A673 (cell line): Measurements from ENCODE around the gene USP40.

Experiments used
- CTCF ChIP-seq: fragments of 300-800, 200-600 bp; sonication (generic); conservative IDR thresholded peaks from 2 replicates; pipeline ENCODE4 v1.5.1; 2017; ENCODE audit warnings: low read depth, mild to moderate bottlenecking, antibody characterized with exemption, low read length, moderate library complexity, mixed read lengths
- EZH2 ChIP-seq: fragments of 200-600 bp; sonication (generic); IDR thresholded peaks from 2 replicates; pipeline ENCODE4 v1.6.1; 2017; ENCODE audit warnings: borderline replicate concordance, low read depth, mild to moderate bottlenecking, mixed read lengths, antibody characterized with exemption, low read length; ENCODE audit not compliant: poor library complexity, severe bottlenecking

GRCh38 chr2:233611284-233611683 lies 44.7 kb upstream of the USP40 start:
- TF ChIP-seq EZH2 (no peak), CTCF (no peak)
